ENCODE data around the gene PTGFR.

DNA sequence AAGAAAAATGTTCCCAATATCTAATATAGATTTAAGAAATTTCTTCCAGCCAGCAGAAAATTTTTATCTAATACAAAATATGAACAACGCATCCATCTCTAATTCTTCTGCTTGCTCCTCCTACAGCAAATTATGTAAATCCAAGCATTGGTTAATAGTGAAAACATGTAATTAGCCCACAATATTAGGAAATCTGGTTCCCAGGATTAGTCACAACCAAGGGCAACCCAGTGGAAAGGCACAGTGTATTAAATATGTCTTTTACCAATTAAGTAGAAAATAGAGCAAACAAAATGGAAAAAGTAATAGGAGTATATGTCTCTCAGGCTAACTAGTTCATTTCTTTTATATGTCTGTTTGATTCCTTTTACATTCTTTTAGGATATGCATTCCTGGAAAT lies 70.0 kb downstream of the PTGFR start:
- TF ChIP-seq, protein P1, sequence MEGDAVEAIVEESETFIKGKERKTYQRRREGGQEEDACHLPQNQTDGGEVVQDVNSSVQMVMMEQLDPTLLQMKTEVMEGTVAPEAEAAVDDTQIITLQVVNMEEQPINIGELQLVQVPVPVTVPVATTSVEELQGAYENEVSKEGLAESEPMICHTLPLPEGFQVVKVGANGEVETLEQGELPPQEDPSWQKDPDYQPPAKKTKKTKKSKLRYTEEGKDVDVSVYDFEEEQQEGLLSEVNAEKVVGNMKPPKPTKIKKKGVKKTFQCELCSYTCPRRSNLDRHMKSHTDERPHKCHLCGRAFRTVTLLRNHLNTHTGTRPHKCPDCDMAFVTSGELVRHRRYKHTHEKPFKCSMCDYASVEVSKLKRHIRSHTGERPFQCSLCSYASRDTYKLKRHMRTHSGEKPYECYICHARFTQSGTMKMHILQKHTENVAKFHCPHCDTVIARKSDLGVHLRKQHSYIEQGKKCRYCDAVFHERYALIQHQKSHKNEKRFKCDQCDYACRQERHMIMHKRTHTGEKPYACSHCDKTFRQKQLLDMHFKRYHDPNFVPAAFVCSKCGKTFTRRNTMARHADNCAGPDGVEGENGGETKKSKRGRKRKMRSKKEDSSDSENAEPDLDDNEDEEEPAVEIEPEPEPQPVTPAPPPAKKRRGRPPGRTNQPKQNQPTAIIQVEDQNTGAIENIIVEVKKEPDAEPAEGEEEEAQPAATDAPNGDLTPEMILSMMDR (IDR thresholded peaks at IDR 0.05) = no peak
- TF ChIP-seq EZH2 (IDR thresholded peaks at IDR 0.05) = no peak
- TF ChIP-seq EZH2phosphoT487 (IDR thresholded peaks at IDR 0.05) = no peak
